SU-DHL-6 (cell line): ENCODE results near the gene SPOCD1.

Source experiments
- H2AFZ ChIP-seq: fragments of 200-600 bp; sonication (generic); 2 replicates; pipeline ENCODE4 v1.6.1; 2014; ENCODE audit warnings: low read depth, mild to moderate bottlenecking, moderate library complexity, mixed read lengths, antibody characterized with exemption, low read length; ENCODE audit not compliant: severe bottlenecking
- H3F3A ChIP-seq: fragments of 200-600 bp; shearing (Covaris generic); 2 replicates; pipeline ENCODE4 v1.6.0; 2016; ENCODE audit warnings: antibody characterized with exemption, mild to moderate bottlenecking; ENCODE audit not compliant: insufficient read depth
- H3K27ac ChIP-seq: fragments of 200-600 bp; sonication (generic); 2 replicates; pipeline ENCODE4 v1.5.1; 2016; ENCODE audit warnings: low read depth, mild to moderate bottlenecking, low read length, moderate library complexity, mixed read lengths
- H3K27me3 ChIP-seq: fragments of 200-600 bp; sonication (generic), shearing (Covaris generic); 2 replicates; pipeline ENCODE4 v1.6.0; 2014; ENCODE audit warnings: mild to moderate bottlenecking, low read length
- H3K36me3 ChIP-seq: fragments of 200-600 bp; sonication (generic); 2 replicates; pipeline ENCODE4 v1.6.1; 2014; ENCODE audit warnings: mild to moderate bottlenecking, low read length, mixed read lengths
- H3K4me2 ChIP-seq: fragments of 300-600, 200-600 bp; shearing (Covaris generic), sonication (generic); 2 replicates; pipeline ENCODE4 v1.6.0; 2014; ENCODE audit warnings: low read length, low read depth, mild to moderate bottlenecking; ENCODE audit not compliant: poor library complexity, severe bottlenecking
- H3K4me3 ChIP-seq: fragments of 200-600 bp; sonication (generic); 2 replicates; pipeline ENCODE4 v1.5.1; 2014; ENCODE audit warnings: antibody characterized with exemption, low read length, mild to moderate bottlenecking, mixed read lengths; ENCODE audit not compliant: insufficient read depth, poor library complexity, severe bottlenecking
- H3K79me2 ChIP-seq: fragments of 200-600 bp; sonication (generic); 2 replicates; pipeline ENCODE4 v1.6.1; 2014; ENCODE audit warnings: mild to moderate bottlenecking, low read length, moderate library complexity; ENCODE audit not compliant: insufficient read depth
- H3K9ac ChIP-seq: fragments of 200-600 bp; sonication (generic); 2 replicates; pipeline ENCODE4 v1.7.0; 2014; ENCODE audit warnings: mild to moderate bottlenecking, low read length
- H3K9me2 ChIP-seq: fragments of 200-600 bp; sonication (generic); replicated peaks from 2 replicates; pipeline ENCODE4 v1.6.1; 2014; ENCODE audit warnings: low read length; ENCODE audit not compliant: insufficient read depth
- H3K9me3 ChIP-seq: fragments of 200-600 bp; sonication (generic); 2 replicates; pipeline ENCODE4 v1.6.1; 2014; ENCODE audit warnings: low read length, mixed read lengths; ENCODE audit not compliant: insufficient read depth
- H4K20me1 ChIP-seq: fragments of 200-600 bp; sonication (generic); 2 replicates; pipeline ENCODE4 v1.6.1; 2014; ENCODE audit warnings: low read depth, mild to moderate bottlenecking, antibody characterized with exemption, low read length, moderate library complexity, mixed read lengths
- EZH2phosphoT487 ChIP-seq: fragments of 200-600 bp; sonication (generic), shearing (Covaris generic); conservative IDR thresholded peaks from 2 replicates; pipeline ENCODE4 v1.6.1; 2018; ENCODE audit warnings: mild to moderate bottlenecking, antibody characterized with exemption, low read length, moderate library complexity, mixed read lengths
- TF ChIP-seq, protein P1 (sequence below): fragments of 200-600 bp; sonication (generic); IDR thresholded peaks from one replicate; pipeline ENCODE4 v1.5.1; 2017; ENCODE audit warnings: antibody characterized with exemption, mild to moderate bottlenecking, low read length, moderate library complexity; ENCODE audit not compliant: insufficient read depth, poor library complexity, severe bottlenecking

SPOCD1 gene

GRCh38 chr1:31761883-31762282, 53.9 kb downstream of the SPOCD1 start:
- H3F3A ChIP-seq, result peaks cover 7% of the 10 kb centered on the region
- no peak overlapping the region for H3K27ac ChIP-seq
- peaks cover 7% of the 10 kb centered on the region for H4K20me1 ChIP-seq

DNA sequence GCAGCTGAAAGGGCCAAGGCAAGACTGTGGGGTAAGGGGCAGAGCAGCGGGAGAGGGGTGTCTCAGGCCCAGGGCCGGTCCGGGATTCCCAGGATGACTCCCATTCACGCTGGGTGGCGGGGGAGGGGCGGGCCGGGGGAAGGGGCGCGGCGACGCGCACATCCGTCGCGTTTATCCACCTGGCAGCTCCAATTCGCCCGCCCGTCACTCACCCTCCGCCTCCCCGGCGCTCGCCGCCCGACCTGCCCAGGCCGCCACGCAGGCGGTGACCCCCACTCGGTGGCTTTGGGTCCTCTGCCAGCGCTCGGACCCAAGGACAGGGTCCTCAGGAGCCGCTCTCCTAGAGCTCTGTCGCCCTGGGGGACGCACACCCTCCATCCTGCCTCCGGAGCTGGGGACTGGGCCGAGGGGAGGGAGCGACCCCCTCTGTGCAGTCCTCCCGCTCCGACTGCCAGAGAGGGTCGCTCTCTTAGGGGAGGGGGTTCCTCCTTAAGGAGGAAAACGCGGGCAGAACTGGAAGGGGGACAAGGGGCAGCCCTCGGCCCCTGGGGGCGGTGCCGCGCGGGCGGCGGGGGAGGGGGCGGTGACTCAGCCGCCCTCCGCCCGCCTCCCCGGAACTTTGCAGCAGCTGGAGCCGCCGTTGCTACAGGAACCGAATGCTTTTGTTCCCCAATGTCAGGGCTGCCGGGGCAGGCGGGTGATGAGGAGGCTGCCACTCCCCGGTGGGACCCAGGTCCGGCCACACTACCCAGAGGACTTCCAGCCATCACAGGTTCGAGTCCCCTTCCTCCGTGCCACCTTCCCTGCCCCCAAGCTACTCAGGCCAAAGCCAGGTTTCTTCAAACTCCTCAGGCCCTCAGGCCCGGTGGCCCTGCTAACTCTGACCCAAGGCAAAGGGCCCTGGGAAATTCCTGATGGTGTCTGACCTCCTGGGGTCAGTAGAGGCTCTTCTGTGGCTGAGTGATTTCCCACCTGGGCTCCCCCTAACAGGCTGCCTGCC, 55.1 kb downstream of the SPOCD1 start:
- no peak overlapping the region for H2AFZ ChIP-seq
- H3K4me3 ChIP-seq, result no peak overlapping the region
- no peaks in the 10 kb centered on the region for H3K9me3 ChIP-seq
- H3K9me2 ChIP-seq, result no peaks in the 10 kb centered on the region
- no peaks in the 10 kb centered on the region for H3K79me2 ChIP-seq
- H3F3A ChIP-seq, result peaks cover 7% of the 10 kb centered on the region
- H3K27me3 ChIP-seq, result no peaks in the 10 kb centered on the region
- peak overlapping the region; percentile 32 for H3K4me2 ChIP-seq
- H4K20me1 ChIP-seq, result peaks cover 7% of the 10 kb centered on the region
- no peak overlapping the region for H3K27ac ChIP-seq
- TF ChIP-seq, protein P1, sequence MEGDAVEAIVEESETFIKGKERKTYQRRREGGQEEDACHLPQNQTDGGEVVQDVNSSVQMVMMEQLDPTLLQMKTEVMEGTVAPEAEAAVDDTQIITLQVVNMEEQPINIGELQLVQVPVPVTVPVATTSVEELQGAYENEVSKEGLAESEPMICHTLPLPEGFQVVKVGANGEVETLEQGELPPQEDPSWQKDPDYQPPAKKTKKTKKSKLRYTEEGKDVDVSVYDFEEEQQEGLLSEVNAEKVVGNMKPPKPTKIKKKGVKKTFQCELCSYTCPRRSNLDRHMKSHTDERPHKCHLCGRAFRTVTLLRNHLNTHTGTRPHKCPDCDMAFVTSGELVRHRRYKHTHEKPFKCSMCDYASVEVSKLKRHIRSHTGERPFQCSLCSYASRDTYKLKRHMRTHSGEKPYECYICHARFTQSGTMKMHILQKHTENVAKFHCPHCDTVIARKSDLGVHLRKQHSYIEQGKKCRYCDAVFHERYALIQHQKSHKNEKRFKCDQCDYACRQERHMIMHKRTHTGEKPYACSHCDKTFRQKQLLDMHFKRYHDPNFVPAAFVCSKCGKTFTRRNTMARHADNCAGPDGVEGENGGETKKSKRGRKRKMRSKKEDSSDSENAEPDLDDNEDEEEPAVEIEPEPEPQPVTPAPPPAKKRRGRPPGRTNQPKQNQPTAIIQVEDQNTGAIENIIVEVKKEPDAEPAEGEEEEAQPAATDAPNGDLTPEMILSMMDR, result no peak
- no peak for TF ChIP-seq EZH2phosphoT487
- no peak overlapping the region for H3K9ac ChIP-seq
- no peaks in the 10 kb centered on the region for H3K36me3 ChIP-seq

More at GRCh38 chr1:31761883-31762282, 53.9 kb downstream of the SPOCD1 start:
- H3K79me2 ChIP-seq, result no peaks in the 10 kb centered on the region
- no peak overlapping the region for H3K4me3 ChIP-seq
- H3K27me3 ChIP-seq, result no peaks in the 10 kb centered on the region
- no peak overlapping the region for H3K4me2 ChIP-seq
- no peaks in the 10 kb centered on the region for H3K9me2 ChIP-seq
- H3K9ac ChIP-seq, result no peak overlapping the region
- no peaks in the 10 kb centered on the region for H3K9me3 ChIP-seq
- no peak for TF ChIP-seq EZH2phosphoT487
- TF ChIP-seq, protein P1, result no peak
- H3K36me3 ChIP-seq, result no peaks in the 10 kb centered on the region
- H2AFZ ChIP-seq, result no peak overlapping the region

DNA sequence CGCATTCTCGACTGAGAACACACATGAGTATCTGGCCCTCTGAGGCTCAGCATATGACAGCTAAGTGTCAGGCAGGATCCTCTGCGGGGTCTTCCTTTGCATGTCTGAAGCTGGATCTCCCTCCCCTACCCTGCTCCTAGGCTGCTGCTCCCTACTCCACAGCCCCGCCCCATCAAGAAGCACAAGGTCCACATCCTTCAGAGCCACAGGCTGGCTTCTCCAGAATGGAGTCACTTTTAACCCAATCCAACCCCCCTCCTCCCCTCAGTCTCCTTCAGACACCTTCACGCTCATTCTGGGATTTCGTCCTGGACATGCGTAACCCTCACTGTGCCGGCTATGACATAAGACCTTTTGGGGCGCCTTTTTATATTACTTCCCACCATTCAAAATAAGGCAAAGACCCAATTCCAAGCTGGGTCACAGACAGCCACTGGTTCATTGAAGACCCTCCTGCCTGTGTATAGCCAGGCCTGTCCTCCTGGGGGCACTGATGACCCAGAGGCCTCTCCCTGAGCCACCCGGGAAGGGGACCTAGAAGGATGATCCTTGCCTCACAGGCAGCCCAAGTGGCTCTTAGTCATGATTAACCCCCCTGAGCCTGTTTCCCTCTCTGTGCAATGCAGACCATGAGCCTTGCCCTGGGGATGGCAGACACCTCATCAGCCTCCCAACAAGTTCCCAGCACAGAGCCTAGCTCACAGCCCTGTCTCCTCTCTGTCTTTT, 56.4 kb downstream of the SPOCD1 start:
- Histone ChIP-seq H3K4me2 (no peak overlapping the region), H3K9me3 (no peaks in the 10 kb centered on the region), H3F3A (peaks cover 1% of the 10 kb centered on the region; the same call in 1 of the 2 replicates), H3K79me2 (no peaks in the 10 kb centered on the region), H3K9ac (no peak overlapping the region), H3K9me2 (no peaks in the 10 kb centered on the region), H2AFZ (no peak overlapping the region), H3K27me3 (no peaks in the 10 kb centered on the region), H3K36me3 (no peaks in the 10 kb centered on the region), H3K4me3 (no peak overlapping the region), H3K27ac (no peak overlapping the region), H4K20me1 (peaks cover 7% of the 10 kb centered on the region)
- TF ChIP-seq, protein P1, result no peak
- TF ChIP-seq EZH2phosphoT487, result no peak
